ENCODE measurements around the gene DLG2. TPM values are rescaled to one million over a fixed set of nuclear protein-coding genes. Genes with fewer than 3 reads are reported as not detected.

Gene DLG2
- total RNA-seq, 1 donor = 3.0 TPM

DNA sequence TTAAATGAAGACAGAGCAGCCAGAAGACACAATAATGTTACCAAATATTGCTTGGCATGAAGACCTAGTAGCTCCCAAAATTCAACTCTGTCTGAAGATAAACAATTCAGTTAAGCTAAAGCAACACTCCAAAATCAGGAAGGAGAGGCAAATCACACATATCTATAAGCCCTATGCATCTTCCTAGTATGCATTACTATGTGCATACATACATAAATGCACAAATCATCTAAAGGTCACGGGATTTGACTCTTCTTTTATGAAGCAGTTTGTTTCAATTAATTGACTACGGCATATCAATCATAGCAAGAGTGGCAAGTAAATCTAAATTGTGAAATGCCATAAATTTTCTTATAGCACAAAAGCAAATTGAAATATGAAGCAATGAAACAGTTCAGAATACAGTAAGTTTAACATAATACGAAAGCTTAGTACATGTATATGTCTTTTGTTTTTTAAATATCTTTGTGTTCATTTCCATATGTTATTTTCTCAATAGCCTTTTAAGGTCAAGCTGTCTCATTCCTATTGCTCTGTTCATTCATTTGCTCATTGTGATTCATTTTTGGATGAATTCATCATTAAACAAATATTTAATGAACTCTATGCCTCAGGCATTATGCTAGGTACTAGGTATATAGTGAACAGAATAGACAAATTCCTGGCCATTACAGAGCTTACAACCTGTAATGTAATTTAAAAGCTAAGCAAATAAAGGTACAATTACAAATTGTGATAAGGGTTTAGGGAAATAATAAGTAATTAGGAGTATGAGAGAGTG is 540.5 kb downstream of the DLG2 start:
- TF ChIP-seq, protein P1, sequence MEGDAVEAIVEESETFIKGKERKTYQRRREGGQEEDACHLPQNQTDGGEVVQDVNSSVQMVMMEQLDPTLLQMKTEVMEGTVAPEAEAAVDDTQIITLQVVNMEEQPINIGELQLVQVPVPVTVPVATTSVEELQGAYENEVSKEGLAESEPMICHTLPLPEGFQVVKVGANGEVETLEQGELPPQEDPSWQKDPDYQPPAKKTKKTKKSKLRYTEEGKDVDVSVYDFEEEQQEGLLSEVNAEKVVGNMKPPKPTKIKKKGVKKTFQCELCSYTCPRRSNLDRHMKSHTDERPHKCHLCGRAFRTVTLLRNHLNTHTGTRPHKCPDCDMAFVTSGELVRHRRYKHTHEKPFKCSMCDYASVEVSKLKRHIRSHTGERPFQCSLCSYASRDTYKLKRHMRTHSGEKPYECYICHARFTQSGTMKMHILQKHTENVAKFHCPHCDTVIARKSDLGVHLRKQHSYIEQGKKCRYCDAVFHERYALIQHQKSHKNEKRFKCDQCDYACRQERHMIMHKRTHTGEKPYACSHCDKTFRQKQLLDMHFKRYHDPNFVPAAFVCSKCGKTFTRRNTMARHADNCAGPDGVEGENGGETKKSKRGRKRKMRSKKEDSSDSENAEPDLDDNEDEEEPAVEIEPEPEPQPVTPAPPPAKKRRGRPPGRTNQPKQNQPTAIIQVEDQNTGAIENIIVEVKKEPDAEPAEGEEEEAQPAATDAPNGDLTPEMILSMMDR (IDR thresholded peaks at IDR 0.05; ENCODE audit: insufficient read depth, low read length) = no peak
- DNase-seq (ENCODE audit: low read depth) = no peak
- no peak overlapping the region for H3K4me3 ChIP-seq (ENCODE audit: low read depth, low read length)

DNA sequence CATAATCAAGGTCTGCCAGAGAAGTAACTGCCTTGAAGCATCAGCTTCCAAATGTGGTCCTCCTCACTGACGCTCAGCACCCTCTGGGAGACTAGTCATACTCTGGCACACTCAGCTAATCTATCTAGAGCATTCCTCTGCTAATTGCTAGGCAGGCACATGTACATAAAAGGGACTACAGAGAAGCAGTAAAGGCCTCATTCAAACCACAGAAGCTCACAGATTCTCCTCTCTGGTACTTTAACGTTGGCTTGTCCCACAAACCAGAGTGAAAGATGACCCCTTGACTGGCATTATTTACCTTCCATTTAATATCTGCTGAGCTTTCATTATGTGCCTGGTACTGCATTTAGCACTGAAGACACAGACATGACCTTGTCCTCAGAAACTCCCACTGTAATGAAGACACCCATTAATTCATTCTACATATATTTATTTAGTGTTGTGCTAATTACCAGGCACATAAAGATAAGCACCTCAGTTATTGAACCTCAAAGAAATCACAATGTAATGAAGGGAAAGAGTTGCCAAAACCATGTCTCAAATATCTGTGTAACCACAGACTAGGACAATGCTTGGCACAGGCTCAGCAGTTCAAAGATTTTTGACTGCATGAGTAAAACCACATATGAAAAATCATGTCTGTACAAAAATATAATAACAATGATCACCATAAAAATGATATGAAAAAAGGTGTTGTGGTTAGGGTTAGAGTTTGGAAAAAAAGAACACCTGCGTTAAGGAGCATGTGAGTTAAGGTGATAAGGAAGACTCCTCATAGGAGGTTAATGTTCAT is 550.4 kb downstream of the DLG2 start:
- H3K4me3 ChIP-seq (ENCODE audit: low read depth, low read length) = no peak overlapping the region
- DNase-seq (ENCODE audit: low read depth) = peak; percentile 67
- TF ChIP-seq, protein P1 (IDR thresholded peaks at IDR 0.05; ENCODE audit: insufficient read depth, low read length) = no peak

DNA sequence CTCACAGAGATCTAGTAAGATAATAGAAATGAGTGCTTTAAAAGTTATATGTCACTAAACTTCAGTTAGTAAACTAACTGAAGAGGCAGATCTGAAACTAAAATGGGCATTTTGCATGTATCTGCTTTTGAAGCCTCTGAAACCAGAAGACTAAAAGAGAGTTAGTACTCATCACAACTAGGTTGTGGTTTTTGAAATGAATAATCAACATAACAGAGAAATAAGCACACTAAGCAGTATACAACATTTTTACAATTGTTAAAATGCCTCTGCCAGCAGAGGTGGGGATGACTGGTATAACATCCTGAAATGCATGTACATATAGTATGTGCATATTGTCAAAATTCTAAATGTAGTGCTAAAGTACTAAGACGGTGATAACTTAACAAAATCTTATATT is 564.5 kb downstream of the DLG2 start:
- H3K4me3 ChIP-seq (ENCODE audit: low read depth, low read length) = no peak overlapping the region
- TF ChIP-seq, protein P1 (IDR thresholded peaks at IDR 0.05; ENCODE audit: insufficient read depth, low read length) = no peak
- no peak for DNase-seq (ENCODE audit: low read depth)

DNA sequence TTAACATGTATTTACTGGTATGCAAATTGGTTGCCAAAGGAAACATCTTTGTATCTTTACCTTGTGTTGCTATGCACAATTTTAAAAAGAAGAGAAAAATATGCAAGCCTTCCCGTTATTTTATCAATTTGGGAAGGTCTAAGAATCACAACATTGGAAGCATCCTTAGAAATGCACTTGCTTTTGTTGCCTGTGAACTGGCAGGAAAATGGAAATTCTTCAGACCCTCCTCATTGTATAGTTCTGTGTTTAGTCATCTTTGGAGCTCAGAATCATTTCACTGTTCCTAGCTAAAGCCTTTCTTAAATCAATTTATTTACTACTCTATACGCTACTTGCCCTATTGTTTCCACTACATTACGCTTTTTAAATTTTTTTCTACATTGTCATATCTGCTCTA is 574.5 kb downstream of the DLG2 start:
- TF ChIP-seq, protein P1 (IDR thresholded peaks at IDR 0.05; ENCODE audit: insufficient read depth, low read length) = no peak
- no peak for DNase-seq (ENCODE audit: low read depth)

DNA sequence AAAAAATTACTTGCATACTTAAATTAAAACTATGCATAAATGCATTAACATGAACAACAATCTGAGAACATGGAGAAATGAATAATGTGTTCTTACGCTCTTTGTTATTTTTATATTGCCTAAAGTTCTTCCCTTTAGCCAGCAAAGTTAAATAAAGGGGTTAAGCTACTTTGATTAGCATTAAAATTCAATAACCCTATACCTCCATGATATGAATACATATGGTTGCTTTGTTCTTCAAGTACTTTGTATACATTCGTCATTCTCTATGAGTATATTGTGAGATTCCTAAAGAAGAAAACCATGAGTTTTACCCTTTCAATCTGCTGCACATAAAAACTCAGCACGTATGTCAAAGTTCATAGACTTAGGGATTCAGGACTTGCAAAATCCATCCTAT is 578.3 kb downstream of the DLG2 start:
- no peak overlapping the region for H3K4me3 ChIP-seq (ENCODE audit: low read depth, low read length)
- TF ChIP-seq, protein P1 (IDR thresholded peaks at IDR 0.05; ENCODE audit: insufficient read depth, low read length) = no peak
- DNase-seq (ENCODE audit: low read depth) = no peak

More for the DNA sequence above, 574.5 kb downstream of the DLG2 start:
- no peak overlapping the region for H3K4me3 ChIP-seq (ENCODE audit: low read depth, low read length)

DNA sequence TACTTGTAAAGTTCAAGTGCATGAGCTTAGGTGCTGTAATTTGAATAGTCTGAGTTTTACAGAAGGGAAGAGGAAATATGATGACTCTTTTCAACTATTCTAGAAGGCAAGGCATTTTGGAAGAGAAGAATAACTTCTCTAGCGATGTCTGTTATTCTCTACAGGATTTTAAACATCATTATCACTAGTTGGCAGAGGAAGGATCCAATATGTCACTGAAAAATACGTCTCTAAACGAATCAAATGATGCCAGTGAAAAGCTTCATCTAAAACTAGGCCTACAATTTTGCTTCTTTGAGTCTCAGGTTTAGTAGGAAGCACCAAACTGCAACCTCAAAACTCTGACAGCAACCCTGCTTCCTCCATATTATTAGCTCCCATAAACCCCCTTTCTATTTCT is 581.4 kb downstream of the DLG2 start:
- no peak overlapping the region for H3K4me3 ChIP-seq (ENCODE audit: low read depth, low read length)
- no peak for DNase-seq (ENCODE audit: low read depth)
- TF ChIP-seq, protein P1 (IDR thresholded peaks at IDR 0.05; ENCODE audit: insufficient read depth, low read length) = no peak
